HFFc6 (cell line): Measurements from ENCODE around the gene B4GALT6. TPM values are rescaled to one million over a fixed set of nuclear protein-coding genes. Genes with fewer than 3 reads are reported as not detected.

Experiments
- DNase-seq: peaks from one replicate; pipeline ENCODE4 v3.0.0-alpha.2; 2018
- H3K27ac Mint-ChIP-seq: 2 replicates; pipeline ENCODE4 v1.8.0; 2020; ENCODE audit warnings: mild to moderate bottlenecking, mixed read lengths
- H3K27me3 Mint-ChIP-seq: 2 replicates; pipeline ENCODE4 v1.8.0; 2021; ENCODE audit warnings: mild to moderate bottlenecking, moderate library complexity, mixed read lengths; ENCODE audit not compliant: insufficient read depth
- H3K36me3 Mint-ChIP-seq: 2 replicates; pipeline ENCODE4 v1.8.0; 2021; ENCODE audit warnings: low read depth, mixed read lengths
- H3K4me1 Mint-ChIP-seq: 2 replicates; pipeline ENCODE4 v1.8.0; 2020; ENCODE audit warnings: low read depth, mixed read lengths
- H3K4me3 Mint-ChIP-seq: 2 replicates; pipeline ENCODE4 v1.8.0; 2020; ENCODE audit warnings: mild to moderate bottlenecking, moderate library complexity, mixed read lengths
- H3K9me3 Mint-ChIP-seq: 2 replicates; pipeline ENCODE4 v1.8.0; 2020; ENCODE audit warnings: mild to moderate bottlenecking, mixed read lengths
- CTCF ChIP-seq: fragments of 200-600 bp; sonication (generic); IDR thresholded peaks from 2 replicates; pipeline ENCODE4 v1.5.0; 2021; ENCODE audit warnings: antibody characterized with exemption, mild to moderate bottlenecking
- total RNA-seq, 6 experiments: library from RNA; stranded (reverse); fragmentation: NEBNext Ultra II Directional; extraction: Animal tissue kit (Norgen Biotek cat#: 25700); gene quantifications; 2 replicates in 1 of 6; 3 replicates in 5 of 6; pipeline ENCODE4 v1.2.3, GENCODE V29; 2021

Gene B4GALT6
- total RNA-seq, 6 experiments from 2014 or later, result not detected

DNA sequence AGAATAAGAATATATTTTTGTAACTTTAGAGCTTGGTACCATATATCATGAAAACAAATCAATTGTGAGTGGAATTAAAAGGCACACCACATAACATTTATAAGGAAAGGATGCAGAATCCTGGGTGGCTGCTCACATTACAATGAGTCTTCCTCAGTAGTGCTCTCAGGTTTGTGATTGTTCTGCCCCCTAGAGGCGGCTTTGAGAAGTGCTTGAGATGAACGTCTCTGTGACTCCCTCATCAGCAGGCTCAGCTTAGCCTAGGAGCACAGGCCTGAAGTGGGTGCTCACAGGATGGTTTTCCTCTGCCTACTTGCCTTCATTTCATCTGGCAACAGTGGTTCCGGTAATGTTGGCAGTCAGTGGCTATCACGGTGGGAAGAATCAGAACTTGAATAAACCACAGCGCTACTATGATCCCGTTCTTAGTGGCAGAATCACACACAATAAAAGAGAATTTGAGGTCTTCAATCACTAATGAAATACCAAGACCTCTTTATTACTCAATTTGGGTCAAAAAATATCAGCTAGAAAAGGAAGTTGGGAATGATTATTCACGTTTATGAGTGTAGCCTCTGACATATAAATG is 38.1 kb upstream of the B4GALT6 start:
- TF ChIP-seq CTCF, result peak; percentile 87
- no peak overlapping the region for H3K4me3 Mint-ChIP-seq
- no peak overlapping the region for H3K27ac Mint-ChIP-seq
- no peaks in the 10 kb centered on the region for H3K36me3 Mint-ChIP-seq
- H3K9me3 Mint-ChIP-seq, result peaks cover 8% of the 10 kb centered on the region; the same call in 1 of the 2 replicates
- H3K4me1 Mint-ChIP-seq, result no peaks in the 10 kb centered on the region
- peak; percentile 47 for DNase-seq
- H3K27me3 Mint-ChIP-seq, result peaks cover 10% of the 10 kb centered on the region

GRCh38 chr18:31721601-31722000 is 37.2 kb upstream of the B4GALT6 start:
- Mint-ChIP-seq H3K4me3 (no peak overlapping the region), H3K36me3 (no peaks in the 10 kb centered on the region), H3K27me3 (peaks cover 9% of the 10 kb centered on the region), H3K27ac (no peak overlapping the region), H3K9me3 (peaks cover 12% of the 10 kb centered on the region; the same call in 1 of the 2 replicates), H3K4me1 (no peaks in the 10 kb centered on the region)
- DNase-seq, result no peak
- no peak for TF ChIP-seq CTCF

- Mint-ChIP-seq H3K9me3 (peaks cover 15% of the 10 kb centered on the region; the same call in 1 of the 2 replicates), H3K27me3 (peaks cover 8% of the 10 kb centered on the region), H3K36me3 (no peaks in the 10 kb centered on the region), H3K4me3 (no peak overlapping the region), H3K4me1 (no peaks in the 10 kb centered on the region), H3K27ac (no peak overlapping the region)
- no peak for TF ChIP-seq CTCF
- no peak for DNase-seq
These were observed 36.5 kb upstream of the B4GALT6 start for GRCh38 chr18:31720867-31721266.

GRCh38 chr18:31719363-31720006 is 35.1 kb upstream of the B4GALT6 start:
- Mint-ChIP-seq H3K4me3 (no peak overlapping the region), H3K27me3 (peaks cover 6% of the 10 kb centered on the region), H3K9me3 (peaks cover 15% of the 10 kb centered on the region; the same call in 1 of the 2 replicates), H3K36me3 (no peaks in the 10 kb centered on the region), H3K27ac (no peak overlapping the region), H3K4me1 (no peaks in the 10 kb centered on the region)
- DNase-seq, result no peak
- TF ChIP-seq CTCF, result no peak

GRCh38 chr18:31718386-31718785 is 34.0 kb upstream of the B4GALT6 start:
- H3K4me1 Mint-ChIP-seq, result no peaks in the 10 kb centered on the region

More at GRCh38 chr18:31718386-31718785, 34.0 kb upstream of the B4GALT6 start:
- Mint-ChIP-seq H3K36me3 (no peaks in the 10 kb centered on the region), H3K27ac (no peak overlapping the region), H3K4me3 (no peak overlapping the region), H3K27me3 (peaks cover 4% of the 10 kb centered on the region), H3K9me3 (peaks cover 15% of the 10 kb centered on the region; the same call in 1 of the 2 replicates)
- TF ChIP-seq CTCF, result no peak
- no peak for DNase-seq
